Astrocyte (in vitro differentiated cells and primary cell): ENCODE data around the gene GNGT1. TPM values are rescaled to one million over a fixed set of nuclear protein-coding genes. Genes with fewer than 3 reads are reported as not detected.
A peak's percentile ranks its signal among the peaks of the same experiment; 100 is the strongest.

Experiments used
- DNase-seq: peaks from one replicate; pipeline ENCODE4 v3.0.0-alpha.2; 2010; ENCODE audit warnings: low read depth
- FAIRE-seq: peaks from 2 replicates; lab custom pipeline; 2011; peaks lifted over from hg19 to GRCh38; lab: Jason Lieb, UNC
- H2AFZ ChIP-seq: 2 replicates; pipeline ENCODE4 v1.6.0; 2012; ENCODE audit warnings: low read depth, low read length, inconsistent platforms
- H3K27ac ChIP-seq: 2 replicates; pipeline ENCODE4 v1.5.1; 2011; ENCODE audit warnings: low read depth, low read length, inconsistent platforms
- H3K27me3 ChIP-seq: 2 replicates; pipeline ENCODE4 v1.6.0; 2011; ENCODE audit warnings: low read length, inconsistent platforms; ENCODE audit not compliant: insufficient read depth
- H3K36me3 ChIP-seq: 2 replicates; pipeline ENCODE4 v1.5.1; 2011; ENCODE audit warnings: low read length, inconsistent platforms; ENCODE audit not compliant: insufficient read depth
- H3K4me1 ChIP-seq: 2 replicates; pipeline ENCODE4 v1.5.1; 2011; ENCODE audit warnings: low read length, inconsistent platforms; ENCODE audit not compliant: insufficient read depth
- H3K4me2 ChIP-seq: 2 replicates; pipeline ENCODE4 v1.6.0; 2012; ENCODE audit warnings: low read length, inconsistent platforms
- H3K4me3 ChIP-seq: 2 replicates; pipeline ENCODE4 v1.5.1; 2011; ENCODE audit warnings: low read depth, mild to moderate bottlenecking, low read length, inconsistent platforms; ENCODE audit not compliant: insufficient read depth
- H3K79me2 ChIP-seq: 2 replicates; pipeline ENCODE4 v1.6.0; 2012; ENCODE audit warnings: mild to moderate bottlenecking, low read length, inconsistent platforms; ENCODE audit not compliant: insufficient read depth
- H3K9ac ChIP-seq: 2 replicates; pipeline ENCODE4 v1.6.0; 2012; ENCODE audit warnings: mild to moderate bottlenecking, low read length, inconsistent platforms
- H3K9me3 ChIP-seq: 2 replicates; pipeline ENCODE4 v1.5.1; 2012; ENCODE audit warnings: low read depth, mild to moderate bottlenecking, low read length, inconsistent platforms; ENCODE audit not compliant: insufficient read depth
- H4K20me1 ChIP-seq: 2 replicates; pipeline ENCODE4 v1.6.0; 2012; ENCODE audit warnings: low read length, inconsistent platforms; ENCODE audit not compliant: insufficient read depth
- H3K27ac Mint-ChIP-seq: one replicate; pipeline ENCODE4 v1.8.0; 2021; ENCODE audit warnings: mild to moderate bottlenecking, mixed read lengths; ENCODE audit not compliant: unreplicated experiment
- H3K27me3 Mint-ChIP-seq: one replicate; pipeline ENCODE4 v1.8.0; 2021; ENCODE audit warnings: low read depth, mixed read lengths; ENCODE audit not compliant: unreplicated experiment
- H3K36me3 Mint-ChIP-seq: one replicate; pipeline ENCODE4 v1.8.0; 2021; ENCODE audit warnings: low read depth, mixed read lengths; ENCODE audit not compliant: unreplicated experiment
- H3K4me1 Mint-ChIP-seq: one replicate; pipeline ENCODE4 v1.8.0; 2021; ENCODE audit warnings: low read depth, mixed read lengths; ENCODE audit not compliant: unreplicated experiment
- H3K4me3 Mint-ChIP-seq: one replicate; pipeline ENCODE4 v1.8.0; 2021; ENCODE audit warnings: mild to moderate bottlenecking, moderate library complexity, mixed read lengths; ENCODE audit not compliant: unreplicated experiment
- H3K9me3 Mint-ChIP-seq: one replicate; pipeline ENCODE4 v1.8.0; 2021; ENCODE audit warnings: mild to moderate bottlenecking, mixed read lengths; ENCODE audit not compliant: unreplicated experiment
- CTCF ChIP-seq: IDR thresholded peaks from 2 replicates; pipeline ENCODE4 v1.5.1; 2011; ENCODE audit warnings: low read depth, mild to moderate bottlenecking, inconsistent platforms, low read length, moderate library complexity; ENCODE audit not compliant: insufficient read depth
- EZH2 ChIP-seq: IDR thresholded peaks from 2 replicates; pipeline ENCODE4 v1.6.1; 2012; ENCODE audit warnings: mild to moderate bottlenecking, low read length, inconsistent platforms; ENCODE audit not compliant: insufficient read depth
- total RNA-seq: library from RNA; stranded (reverse); gene quantifications from 2 replicates; pipeline ENCODE4 v1.2.1, GENCODE V29; 2021

Gene GNGT1
- total RNA-seq, 1 donor from 2014 or later: not detected

GRCh38 chr7:93921607-93922566 is 15.5 kb downstream of the GNGT1 start, which contains the start of gene GNG11:
Gene GNG11, plus strand, starts transcription at chr7:93921735. Its CDS starts 403 bp downstream, at chr7:93922138.
- peaks cover 29% of the 10 kb centered on the region for H3K79me2 ChIP-seq
- H4K20me1 ChIP-seq: no peaks in the 10 kb centered on the region
- no peak for TF ChIP-seq CTCF
- no peak for TF ChIP-seq EZH2
- H3K36me3 ChIP-seq: peaks cover 9% of the 10 kb centered on the region
- H3K4me3 ChIP-seq: peak within 1 kb of the TSS; percentile 75
- H3K9me3 ChIP-seq: no peaks in the 10 kb centered on the region
- peak within 1 kb of the TSS; percentile 85 for H2AFZ ChIP-seq
- H3K27me3 ChIP-seq: no peaks in the 10 kb centered on the region
- Mint-ChIP-seq H3K27me3 (no peaks in the 10 kb centered on the region), H3K9me3 (no peaks in the 10 kb centered on the region), H3K36me3 (peaks cover 5% of the 10 kb centered on the region), H3K27ac (peak within 1 kb of the TSS; percentile 85), H3K4me1 (peaks cover 14% of the 10 kb centered on the region), H3K4me3 (peak within 1 kb of the TSS; percentile 89)
- peak within 1 kb of the TSS; percentile 86 for H3K4me2 ChIP-seq
- DNase-seq (peak; percentile 67), FAIRE-seq (no peak)
- peak within 1 kb of the TSS; percentile 81 for H3K27ac ChIP-seq
- H3K9ac ChIP-seq: peak within 1 kb of the TSS; percentile 88
- peaks cover 16% of the 10 kb centered on the region for H3K4me1 ChIP-seq

GRCh38 chr7:93923296-93923695 is 16.9 kb downstream of the GNGT1 start:
- Mint-ChIP-seq H3K27ac (no peak overlapping the region), H3K36me3 (peaks cover 7% of the 10 kb centered on the region), H3K4me1 (peaks cover 14% of the 10 kb centered on the region), H3K9me3 (no peaks in the 10 kb centered on the region), H3K4me3 (peak overlapping the region; percentile 89), H3K27me3 (no peaks in the 10 kb centered on the region)
- no peak for TF ChIP-seq CTCF
- TF ChIP-seq EZH2: no peak
- H3K9ac ChIP-seq: peak overlapping the region; percentile 88
- H3K4me3 ChIP-seq: peak overlapping the region; percentile 75
- H3K4me2 ChIP-seq: peak overlapping the region; percentile 86
- FAIRE-seq: peak; percentile 17
- peaks cover 9% of the 10 kb centered on the region for H3K36me3 ChIP-seq
- DNase-seq: no peak
- no peaks in the 10 kb centered on the region for H3K27me3 ChIP-seq
- H3K79me2 ChIP-seq: peaks cover 29% of the 10 kb centered on the region
- H3K4me1 ChIP-seq: peaks cover 16% of the 10 kb centered on the region
- no peaks in the 10 kb centered on the region for H3K9me3 ChIP-seq
- no peaks in the 10 kb centered on the region for H4K20me1 ChIP-seq
- no peak overlapping the region for H2AFZ ChIP-seq
- H3K27ac ChIP-seq: no peak overlapping the region
